ENCODE results near the gene ECSIT.
A peak's percentile ranks its signal among the peaks of the same experiment; 100 is the strongest.

The ECSIT gene

DNA sequence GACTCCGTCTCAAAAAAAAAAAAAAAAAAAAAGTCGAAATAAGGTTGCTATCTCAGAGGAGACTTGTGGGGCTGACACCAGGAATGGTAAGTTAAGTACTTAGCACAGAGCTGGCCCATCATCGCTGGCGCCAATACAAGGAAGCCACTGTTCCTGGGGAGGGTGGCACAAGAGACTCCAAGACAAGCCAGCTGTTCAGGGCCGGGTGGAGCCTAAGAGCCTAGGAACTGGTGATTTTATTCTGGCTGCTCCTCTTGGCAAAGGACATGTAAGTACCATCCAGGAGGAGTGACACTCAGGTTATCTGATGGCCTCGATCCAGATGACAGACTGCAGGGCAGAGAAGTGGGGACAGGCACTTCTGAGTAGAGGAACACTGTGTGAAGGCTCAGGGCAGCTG lies 26.3 kb upstream of the ECSIT start:
- DNase-seq (ENCODE audit: insufficient read length, low spot score) (no peak), FAIRE-seq (no peak)
- no peak for TF ChIP-seq CTCF (IDR thresholded peaks at IDR 0.05; ENCODE audit: insufficient read depth, missing control alignments)

GRCh38 chr19:11554160-11554559 lies 25.2 kb upstream of the ECSIT start:
- no peak for DNase-seq (ENCODE audit: insufficient read length, low spot score)
- no peak for FAIRE-seq
- no peak for TF ChIP-seq CTCF (IDR thresholded peaks at IDR 0.05; ENCODE audit: insufficient read depth, missing control alignments)

DNA sequence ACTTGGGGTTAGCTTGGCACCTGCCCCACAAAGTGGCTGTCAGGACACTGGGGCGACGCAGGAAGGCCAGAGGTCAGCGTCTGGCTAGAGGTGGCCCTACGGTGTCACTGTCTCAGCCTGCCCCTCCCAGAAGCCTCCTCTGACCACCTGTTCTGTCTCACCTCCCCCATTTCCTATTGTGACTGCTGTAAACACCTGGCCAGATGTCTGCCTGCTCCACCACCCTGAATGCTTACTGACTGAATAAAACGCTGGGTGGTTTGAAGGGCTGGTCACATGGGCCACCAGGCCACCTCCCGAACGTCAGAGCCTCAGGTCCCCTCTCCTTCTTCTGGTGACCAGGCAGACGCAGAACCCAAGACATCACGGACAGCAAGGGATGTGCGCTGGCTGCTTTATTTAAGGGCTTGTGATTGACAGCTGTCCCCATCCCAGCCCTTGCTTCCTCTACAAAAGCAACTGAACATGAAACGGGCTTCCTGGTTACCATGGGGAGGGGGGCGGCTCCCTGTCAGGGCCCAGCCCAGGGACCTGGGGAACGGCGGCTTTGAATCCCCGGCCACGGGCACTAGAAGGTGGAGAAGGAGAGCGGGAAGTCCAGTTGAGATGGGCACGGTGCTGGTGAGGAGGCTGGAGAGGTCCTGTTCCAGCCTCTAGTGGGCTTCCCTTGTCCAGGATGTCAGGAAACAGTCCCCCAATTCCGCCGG lies 23.9 kb upstream of the ECSIT start:
- no peak for DNase-seq (ENCODE audit: insufficient read length, low spot score)
- TF ChIP-seq CTCF (IDR thresholded peaks at IDR 0.05; ENCODE audit: insufficient read depth, missing control alignments) = no peak
- no peak for FAIRE-seq

DNA sequence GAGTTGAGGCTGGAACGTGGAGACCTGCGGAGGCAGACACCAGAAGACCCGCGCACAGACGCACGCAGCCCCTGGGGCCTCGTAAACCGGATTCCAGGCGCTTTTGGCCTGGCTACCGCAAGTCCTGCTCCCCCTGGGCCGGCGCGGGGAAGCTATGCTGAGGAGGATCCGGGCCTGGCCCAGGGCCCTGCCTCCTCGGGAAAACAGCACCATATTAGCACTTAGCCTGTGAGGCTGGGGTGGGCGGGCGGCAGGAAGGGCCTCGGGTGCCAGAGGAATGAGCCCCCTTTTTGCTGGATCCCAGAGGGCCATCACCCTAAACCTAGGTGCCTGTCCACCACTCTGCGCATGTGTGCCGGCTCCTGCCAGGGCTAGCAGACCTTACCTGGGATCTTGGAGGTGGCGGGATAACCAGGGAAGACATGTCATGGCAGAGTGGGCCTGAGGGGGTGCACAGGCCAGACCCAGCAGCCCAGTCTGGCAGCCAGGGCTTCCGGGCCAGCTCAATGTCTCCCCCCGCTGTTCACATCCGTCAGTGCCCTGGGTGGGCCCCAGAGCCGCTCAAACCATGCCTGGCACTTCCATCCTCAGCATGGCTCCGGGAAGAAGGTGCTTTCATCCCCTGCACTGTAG lies 22.8 kb upstream of the ECSIT start:
- DNase-seq (ENCODE audit: insufficient read length, low spot score) = no peak
- TF ChIP-seq CTCF (IDR thresholded peaks at IDR 0.05; ENCODE audit: insufficient read depth, missing control alignments) = peak; percentile 21
- FAIRE-seq = no peak

DNA sequence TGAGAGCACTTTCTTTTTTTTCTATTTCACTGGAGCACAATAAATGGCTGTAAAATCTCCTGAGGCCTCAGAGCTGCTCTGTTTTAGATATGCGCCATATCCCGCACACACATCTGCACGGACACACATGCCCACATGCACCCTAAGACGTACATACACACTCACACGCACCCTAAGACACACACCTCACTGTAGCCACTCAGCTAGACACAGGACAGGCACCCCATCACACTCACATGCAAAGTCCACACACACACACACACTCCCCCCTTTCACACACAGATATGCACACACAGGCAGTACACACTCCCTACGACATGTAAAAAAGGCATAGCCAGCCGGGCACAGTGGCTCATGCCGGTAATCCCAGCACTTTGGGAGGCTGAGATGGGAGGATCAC lies 21.3 kb upstream of the ECSIT start:
- FAIRE-seq (no peak), DNase-seq (ENCODE audit: insufficient read length, low spot score) (no peak)
- TF ChIP-seq CTCF (IDR thresholded peaks at IDR 0.05; ENCODE audit: insufficient read depth, missing control alignments) = no peak

- FAIRE-seq (no peak), DNase-seq (ENCODE audit: insufficient read length, low spot score) (no peak)
- TF ChIP-seq CTCF (IDR thresholded peaks at IDR 0.05; ENCODE audit: insufficient read depth, missing control alignments) = no peak
Measured at GRCh38 chr19:11549386-11549953, 20.5 kb upstream of the ECSIT start.
